GM12874 (cell line): ENCODE measurements around the gene SLC2A14.

Source experiments
- TF ChIP-seq, protein P1 (sequence below): IDR thresholded peaks from 2 replicates; pipeline ENCODE4 v1.5.1; 2011; ENCODE audit warnings: low read depth, mild to moderate bottlenecking, control low read depth, low read length, moderate library complexity; ENCODE audit not compliant: insufficient read depth

Gene SLC2A14

DNA sequence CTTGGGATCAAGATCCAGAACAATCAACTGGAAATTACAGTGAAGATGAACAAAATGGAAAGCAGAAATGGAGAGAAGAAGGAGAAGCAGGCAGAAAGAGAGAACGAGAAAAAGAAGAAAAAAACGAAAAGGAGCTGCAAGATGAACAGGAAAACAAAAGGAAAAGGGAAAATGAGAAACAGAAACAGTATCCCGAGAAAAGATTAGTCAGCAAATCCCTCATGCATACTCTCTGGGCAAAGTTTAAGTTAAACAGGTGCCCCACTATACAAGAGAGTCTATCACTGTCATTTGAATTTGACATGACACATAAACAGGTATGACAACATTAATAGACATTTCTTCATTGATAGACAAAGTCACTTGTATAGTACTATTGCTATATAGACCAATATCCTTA is 102.7 kb downstream of the SLC2A14 start:
- TF ChIP-seq, protein P1, sequence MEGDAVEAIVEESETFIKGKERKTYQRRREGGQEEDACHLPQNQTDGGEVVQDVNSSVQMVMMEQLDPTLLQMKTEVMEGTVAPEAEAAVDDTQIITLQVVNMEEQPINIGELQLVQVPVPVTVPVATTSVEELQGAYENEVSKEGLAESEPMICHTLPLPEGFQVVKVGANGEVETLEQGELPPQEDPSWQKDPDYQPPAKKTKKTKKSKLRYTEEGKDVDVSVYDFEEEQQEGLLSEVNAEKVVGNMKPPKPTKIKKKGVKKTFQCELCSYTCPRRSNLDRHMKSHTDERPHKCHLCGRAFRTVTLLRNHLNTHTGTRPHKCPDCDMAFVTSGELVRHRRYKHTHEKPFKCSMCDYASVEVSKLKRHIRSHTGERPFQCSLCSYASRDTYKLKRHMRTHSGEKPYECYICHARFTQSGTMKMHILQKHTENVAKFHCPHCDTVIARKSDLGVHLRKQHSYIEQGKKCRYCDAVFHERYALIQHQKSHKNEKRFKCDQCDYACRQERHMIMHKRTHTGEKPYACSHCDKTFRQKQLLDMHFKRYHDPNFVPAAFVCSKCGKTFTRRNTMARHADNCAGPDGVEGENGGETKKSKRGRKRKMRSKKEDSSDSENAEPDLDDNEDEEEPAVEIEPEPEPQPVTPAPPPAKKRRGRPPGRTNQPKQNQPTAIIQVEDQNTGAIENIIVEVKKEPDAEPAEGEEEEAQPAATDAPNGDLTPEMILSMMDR: no peak
